GM21526 (cell line): ENCODE measurements around the gene DDIT3.
"Not testable (repeated sequence)": the region's sequence is repeated elsewhere in the genome, so short reads cannot be mapped to it uniquely, and the experiment has no call there.

Source experiments
- ATAC-seq: cut with Tn5 transposase; IDR thresholded peaks from one replicate; pipeline ENCODE4 v1.9.1; 2021; ENCODE audit warnings: moderate library complexity; ENCODE audit not compliant: unreplicated experiment, low FRiP score

Gene DDIT3

GRCh38 chr12:57520053-57520818 is at the start of gene DDIT3:
Gene DDIT3, minus strand, starts transcription at chr12:57520514. Its CDS starts 3,108 bp downstream, at chr12:57517406.
- ATAC-seq = peak; percentile 64

GRCh38 chr12:57569858-57570257 is 49.5 kb upstream of the DDIT3 start:
- ATAC-seq = no peak

- ATAC-seq = no peak
Observed at GRCh38 chr12:57568838-57569237, 48.5 kb upstream of the DDIT3 start.

- no peak for ATAC-seq
Observed at GRCh38 chr12:57564178-57564740, 43.9 kb upstream of the DDIT3 start.

GRCh38 chr12:57563358-57563757 is 43.0 kb upstream of the DDIT3 start:
- no peak for ATAC-seq

- ATAC-seq = not testable (repeated sequence)
Observed at GRCh38 chr12:57561117-57561516, 40.8 kb upstream of the DDIT3 start.

- ATAC-seq = no peak
Observed at GRCh38 chr12:57560516-57560915, 40.2 kb upstream of the DDIT3 start.

- no peak for ATAC-seq
Observed at GRCh38 chr12:57558864-57559263, 38.5 kb upstream of the DDIT3 start.

GRCh38 chr12:57554897-57555296 is 34.6 kb upstream of the DDIT3 start:
- ATAC-seq = no peak

GRCh38 chr12:57554453-57554852 is 34.1 kb upstream of the DDIT3 start:
- no peak for ATAC-seq

- no peak for ATAC-seq
Observed at GRCh38 chr12:57553343-57554202, 33.3 kb upstream of the DDIT3 start.

- no peak for ATAC-seq
Observed at GRCh38 chr12:57552835-57553313, 32.6 kb upstream of the DDIT3 start.

- ATAC-seq = no peak
Observed at GRCh38 chr12:57552306-57552651, 32.0 kb upstream of the DDIT3 start.

GRCh38 chr12:57551637-57552305 is 31.5 kb upstream of the DDIT3 start:
- no peak for ATAC-seq

GRCh38 chr12:57550641-57551549 is 30.6 kb upstream of the DDIT3 start:
- no peak for ATAC-seq

- no peak for ATAC-seq
Observed at GRCh38 chr12:57549909-57550640, 29.8 kb upstream of the DDIT3 start, which contains the start of gene KIF5A. Gene KIF5A, plus strand, starts transcription at chr12:57550044. Its CDS starts 228 bp downstream, at chr12:57550272.

- no peak for ATAC-seq
Observed at GRCh38 chr12:57549203-57549908, 29.0 kb upstream of the DDIT3 start.

- ATAC-seq = no peak
Observed at GRCh38 chr12:57548488-57548887, 28.2 kb upstream of the DDIT3 start.

- ATAC-seq = no peak
Observed at GRCh38 chr12:57548013-57548315, 27.6 kb upstream of the DDIT3 start.
